Measurements from ENCODE around the gene HDAC4.

HDAC4 gene

GRCh38 chr2:239246723-239247122 lies 154.1 kb downstream of the HDAC4 start:
- no peak for DNase-seq

- DNase-seq = no peak
Measured at GRCh38 chr2:239245872-239246721, 154.7 kb downstream of the HDAC4 start.

GRCh38 chr2:239245107-239245506 lies 155.7 kb downstream of the HDAC4 start:
- no peak for DNase-seq

- DNase-seq = no peak
Measured at GRCh38 chr2:239244625-239245024, 156.2 kb downstream of the HDAC4 start.

GRCh38 chr2:239241431-239241960 lies 159.3 kb downstream of the HDAC4 start:
- no peak for DNase-seq

GRCh38 chr2:239240414-239240881 lies 160.4 kb downstream of the HDAC4 start:
- DNase-seq = no peak

GRCh38 chr2:239239607-239240413 lies 161.0 kb downstream of the HDAC4 start:
- DNase-seq = no peak

- DNase-seq = no peak
Measured at GRCh38 chr2:239238839-239239606, 161.8 kb downstream of the HDAC4 start.

- DNase-seq = no peak
Measured at GRCh38 chr2:239238381-239238780, 162.4 kb downstream of the HDAC4 start.

GRCh38 chr2:239236808-239237205 lies 164.0 kb downstream of the HDAC4 start:
- DNase-seq = no peak

- DNase-seq = no peak
Measured at GRCh38 chr2:239236043-239236807, 164.6 kb downstream of the HDAC4 start.

- no peak for DNase-seq
Measured at GRCh38 chr2:239235311-239235710, 165.5 kb downstream of the HDAC4 start.

GRCh38 chr2:239234191-239235175 lies 166.3 kb downstream of the HDAC4 start:
- no peak for DNase-seq

- no peak for DNase-seq
Measured at GRCh38 chr2:239233576-239233975, 167.2 kb downstream of the HDAC4 start.

- DNase-seq = no peak
Measured at GRCh38 chr2:239232195-239232578, 168.6 kb downstream of the HDAC4 start.

GRCh38 chr2:239231231-239232194 lies 169.3 kb downstream of the HDAC4 start:
- DNase-seq = no peak

- DNase-seq = no peak
Measured at GRCh38 chr2:239230318-239231052, 170.3 kb downstream of the HDAC4 start.

- no peak for DNase-seq
Measured at GRCh38 chr2:239229545-239230279, 171.1 kb downstream of the HDAC4 start.

Data from NCI-H1436 treated with DMSO at 0.1 percent for 48 hours (cell line).